CD14-positive monocyte (primary cell): Measurements from ENCODE around the gene PLVAP. TPM values are rescaled to one million over a fixed set of nuclear protein-coding genes. Genes with fewer than 3 reads are reported as not detected.

Source experiments
- DNase-seq, 3 donors: peaks; one replicate each; pipeline ENCODE4 v3.0.0-alpha.2; 2011 to 2022
- H2AFZ ChIP-seq: 2 replicates; pipeline ENCODE4 v1.6.0; 2012; ENCODE audit warnings: mild to moderate bottlenecking, low read depth, low read length, inconsistent platforms; ENCODE audit not compliant: insufficient read depth, poor library complexity, severe bottlenecking
- H3K27ac ChIP-seq, 2 donors: 1 replicate in 1 of 2; 2 replicates in 1 of 2; pipeline ENCODE4 v1.5.1; 2012 to 2013; ENCODE audit warnings: low read length in 2 of 2, control low read depth in 1 of 2, inconsistent platforms in 1 of 2, low read depth in 1 of 2, mild to moderate bottlenecking in 1 of 2
- H3K27me3 ChIP-seq, 2 donors: one replicate each; pipeline versions ENCODE4 v1.6.0 to v1.6.1; 2011 to 2013; ENCODE audit warnings: low read length in 2 of 2; ENCODE audit not compliant: control insufficient read depth in 2 of 2, insufficient read depth in 2 of 2
- H3K36me3 ChIP-seq, 2 donors: replicated peaks in 1 of 2; 1 replicate in 1 of 2; 2 replicates in 1 of 2; pipeline versions ENCODE4 v1.5.1 to v1.6.1; 2012 to 2013; ENCODE audit warnings: low read length in 2 of 2, control low read depth in 1 of 2, inconsistent platforms in 1 of 2, mild to moderate bottlenecking in 1 of 2; ENCODE audit not compliant: insufficient read depth in 2 of 2, control insufficient read depth in 1 of 2
- H3K4me1 ChIP-seq, 2 donors: 1 replicate in 1 of 2; 2 replicates in 1 of 2; pipeline versions ENCODE4 v1.5.1 to v1.6.1; 2012 to 2013; ENCODE audit warnings: low read length in 2 of 2, control low read depth in 1 of 2, inconsistent platforms in 1 of 2, mild to moderate bottlenecking in 1 of 2, moderate library complexity in 1 of 2; ENCODE audit not compliant: insufficient read depth in 2 of 2, control insufficient read depth in 1 of 2
- H3K4me2 ChIP-seq: replicated peaks from 2 replicates; pipeline ENCODE3; 2012; ENCODE audit warnings: low read length, moderate library complexity, mild to moderate bottlenecking; ENCODE audit not compliant: poor library complexity, severe bottlenecking; ENCODE audit errors: extremely low read depth
- H3K4me3 ChIP-seq, 3 experiments: fragments of 200-600 bp in 1 of 3; sonication (generic) in 1 of 3; replicated peaks in 1 of 3; 1 replicate in 2 of 3; 2 replicates in 1 of 3; pipeline ENCODE4 v1.5.1; 2011 to 2013; ENCODE audit warnings: low read length in 3 of 3, mild to moderate bottlenecking in 3 of 3, control low read depth in 2 of 3, low read depth in 2 of 3, inconsistent platforms in 1 of 3, moderate library complexity in 1 of 3
- H3K79me2 ChIP-seq: 2 replicates; pipeline ENCODE4 v1.6.0; 2012; ENCODE audit warnings: mild to moderate bottlenecking, control low read depth, inconsistent platforms, low read length, moderate library complexity; ENCODE audit not compliant: insufficient read depth
- H3K9ac ChIP-seq: 2 replicates; pipeline ENCODE4 v1.6.0; 2017; ENCODE audit warnings: low read length, mild to moderate bottlenecking; ENCODE audit not compliant: insufficient read depth, poor library complexity, severe bottlenecking
- H3K9me3 ChIP-seq, 2 donors: replicated peaks in 1 of 2; 1 replicate in 1 of 2; 2 replicates in 1 of 2; pipeline versions ENCODE4 v1.5.1 to v1.6.1; 2012 to 2013; ENCODE audit warnings: low read length in 2 of 2, control low read depth in 1 of 2; ENCODE audit not compliant: control insufficient read depth in 1 of 2, insufficient read depth in 1 of 2
- H4K20me1 ChIP-seq: 2 replicates; pipeline ENCODE4 v1.6.0; 2012; ENCODE audit warnings: mild to moderate bottlenecking, low read length, control low read depth, moderate library complexity; ENCODE audit not compliant: insufficient read depth
- H3K27ac Mint-ChIP-seq, 7 donors: one replicate each; pipeline ENCODE4 v1.8.0; 2020; ENCODE audit warnings: mild to moderate bottlenecking in 7 of 7, mixed read lengths in 7 of 7, moderate library complexity in 6 of 7, inconsistent platforms in 2 of 7
- H3K27me3 Mint-ChIP-seq, 3 donors: one replicate each; pipeline ENCODE4 v1.8.0; 2021 to 2022; ENCODE audit warnings: low read depth in 3 of 3, mild to moderate bottlenecking in 3 of 3, mixed read lengths in 3 of 3, moderate library complexity in 3 of 3, inconsistent platforms in 1 of 3
- H3K36me3 Mint-ChIP-seq, 2 donors: one replicate each; pipeline ENCODE4 v1.8.0; 2020; ENCODE audit warnings: mixed read lengths in 2 of 2, inconsistent platforms in 1 of 2, mild to moderate bottlenecking in 1 of 2
- H3K4me1 Mint-ChIP-seq: one replicate; pipeline ENCODE4 v1.8.0; 2020; ENCODE audit warnings: mild to moderate bottlenecking, mixed read lengths
- H3K4me3 Mint-ChIP-seq, 2 donors: one replicate each; pipeline ENCODE4 v1.8.0; 2020; ENCODE audit warnings: mild to moderate bottlenecking in 2 of 2, mixed read lengths in 2 of 2, moderate library complexity in 1 of 2
- H3K9me3 Mint-ChIP-seq, 7 donors: one replicate each; pipeline ENCODE4 v1.8.0; 2020 to 2022; ENCODE audit warnings: mixed read lengths in 7 of 7, mild to moderate bottlenecking in 6 of 7, moderate library complexity in 6 of 7, inconsistent platforms in 2 of 7
- WGBS: methylation state at CpG from one replicate; pipeline ENCODE4 v1.1.5; 2013; ENCODE audit warnings: missing lambda C conversion rate; ENCODE audit not compliant: insufficient coverage; 5-methylcytosine and 5-hydroxymethylcytosine counted together
- intact Hi-C, 2 donors: fragments of 100-400 bp; cut with micrococcal nuclease; formaldehyde crosslinking; loops; one replicate each; pipeline versions ENCODE4 v1.15.0 to v1.15.1; 2023
- polyA plus RNA-seq, 3 donors: library from polyadenylated mRNA; depleted of rRNA in 1 of 3; unstranded in 2 of 3; stranded (reverse) in 1 of 3; fragments of 300-500 nt in 2 of 3; fragments of >200 nt in 1 of 3; fragmentation: Illumina TruSeq in 2 of 3; gene quantifications; 1 replicate in 2 of 3; 2 replicates in 1 of 3; pipeline ENCODE4 v1.2.3, GENCODE V29; 2012 to 2021
- TF ChIP-seq, protein P1 (sequence below): fragments of 200-600 bp; IDR thresholded peaks from one replicate; pipeline ENCODE4 v1.8.0; 2022; ENCODE audit warnings: antibody characterized with exemption, mild to moderate bottlenecking

Gene PLVAP
- polyA plus RNA-seq, 3 donors, result 0.08 to 0.81 TPM; not detected in 1

DNA sequence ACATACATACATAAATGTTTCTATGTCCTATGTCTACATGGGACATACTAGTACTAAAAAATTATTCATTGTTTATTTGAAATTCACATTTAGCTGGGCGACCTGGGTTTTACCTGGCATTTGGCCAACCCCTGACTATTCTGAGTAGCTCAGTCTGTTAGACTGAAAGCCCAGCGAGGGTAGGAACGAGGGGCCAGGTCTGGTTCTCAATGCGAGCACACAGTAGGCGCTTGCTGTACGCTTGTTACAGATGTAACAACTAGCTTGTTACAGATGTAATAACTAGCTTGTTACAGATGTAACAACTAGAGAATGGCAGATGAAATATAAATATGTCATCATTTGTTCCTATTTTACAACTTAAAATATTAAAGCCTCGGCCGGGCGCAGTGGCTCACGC lies 41.6 kb downstream of the PLVAP start:
- intact Hi-C loops, result loop anchor here in 1 of 2 donors (5.0 kb wide), 1 partner anchor 33 kb away; the partner anchor contains the start of gene ABHD8
- 94% methylated on average over 2 of the region's 10 CpGs for WGBS
- H2AFZ ChIP-seq, result no peak overlapping the region
- H4K20me1 ChIP-seq, result peaks cover 5% of the 10 kb centered on the region
- Mint-ChIP-seq H3K9me3 (peaks cover 0 to 10% (median 5%) of the 10 kb centered on the region in 7 donors), H3K4me1 (peaks cover 34% of the 10 kb centered on the region), H3K27me3 (peaks cover 3 to 8% (median 4%) of the 10 kb centered on the region in 3 donors), H3K4me3 (peak overlapping the region in 1 of 2 donors; percentile 16), H3K27ac (peak overlapping the region in 1 of 7 donors; percentile 38), H3K36me3 (peaks cover 13 to 24% of the 10 kb centered on the region in 2 donors)
- TF ChIP-seq, protein P1, sequence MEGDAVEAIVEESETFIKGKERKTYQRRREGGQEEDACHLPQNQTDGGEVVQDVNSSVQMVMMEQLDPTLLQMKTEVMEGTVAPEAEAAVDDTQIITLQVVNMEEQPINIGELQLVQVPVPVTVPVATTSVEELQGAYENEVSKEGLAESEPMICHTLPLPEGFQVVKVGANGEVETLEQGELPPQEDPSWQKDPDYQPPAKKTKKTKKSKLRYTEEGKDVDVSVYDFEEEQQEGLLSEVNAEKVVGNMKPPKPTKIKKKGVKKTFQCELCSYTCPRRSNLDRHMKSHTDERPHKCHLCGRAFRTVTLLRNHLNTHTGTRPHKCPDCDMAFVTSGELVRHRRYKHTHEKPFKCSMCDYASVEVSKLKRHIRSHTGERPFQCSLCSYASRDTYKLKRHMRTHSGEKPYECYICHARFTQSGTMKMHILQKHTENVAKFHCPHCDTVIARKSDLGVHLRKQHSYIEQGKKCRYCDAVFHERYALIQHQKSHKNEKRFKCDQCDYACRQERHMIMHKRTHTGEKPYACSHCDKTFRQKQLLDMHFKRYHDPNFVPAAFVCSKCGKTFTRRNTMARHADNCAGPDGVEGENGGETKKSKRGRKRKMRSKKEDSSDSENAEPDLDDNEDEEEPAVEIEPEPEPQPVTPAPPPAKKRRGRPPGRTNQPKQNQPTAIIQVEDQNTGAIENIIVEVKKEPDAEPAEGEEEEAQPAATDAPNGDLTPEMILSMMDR, result no peak
- peaks cover 42 to 59% of the 10 kb centered on the region in 2 donors for H3K4me1 ChIP-seq
- peaks cover 16% of the 10 kb centered on the region for H3K79me2 ChIP-seq
- peak overlapping the region; percentile 98 for H3K4me2 ChIP-seq
- no peak for DNase-seq
- peaks cover 0 to 4% of the 10 kb centered on the region in 2 donors for H3K27me3 ChIP-seq
- H3K9ac ChIP-seq, result no peak overlapping the region
- no peaks in the 10 kb centered on the region for H3K9me3 ChIP-seq
- H3K4me3 ChIP-seq, result peak overlapping the region in 1 of 3 experiments; percentile 93
- H3K36me3 ChIP-seq, result peaks cover 0 to 3% of the 10 kb centered on the region in 2 donors
- H3K27ac ChIP-seq, result no peak overlapping the region

DNA sequence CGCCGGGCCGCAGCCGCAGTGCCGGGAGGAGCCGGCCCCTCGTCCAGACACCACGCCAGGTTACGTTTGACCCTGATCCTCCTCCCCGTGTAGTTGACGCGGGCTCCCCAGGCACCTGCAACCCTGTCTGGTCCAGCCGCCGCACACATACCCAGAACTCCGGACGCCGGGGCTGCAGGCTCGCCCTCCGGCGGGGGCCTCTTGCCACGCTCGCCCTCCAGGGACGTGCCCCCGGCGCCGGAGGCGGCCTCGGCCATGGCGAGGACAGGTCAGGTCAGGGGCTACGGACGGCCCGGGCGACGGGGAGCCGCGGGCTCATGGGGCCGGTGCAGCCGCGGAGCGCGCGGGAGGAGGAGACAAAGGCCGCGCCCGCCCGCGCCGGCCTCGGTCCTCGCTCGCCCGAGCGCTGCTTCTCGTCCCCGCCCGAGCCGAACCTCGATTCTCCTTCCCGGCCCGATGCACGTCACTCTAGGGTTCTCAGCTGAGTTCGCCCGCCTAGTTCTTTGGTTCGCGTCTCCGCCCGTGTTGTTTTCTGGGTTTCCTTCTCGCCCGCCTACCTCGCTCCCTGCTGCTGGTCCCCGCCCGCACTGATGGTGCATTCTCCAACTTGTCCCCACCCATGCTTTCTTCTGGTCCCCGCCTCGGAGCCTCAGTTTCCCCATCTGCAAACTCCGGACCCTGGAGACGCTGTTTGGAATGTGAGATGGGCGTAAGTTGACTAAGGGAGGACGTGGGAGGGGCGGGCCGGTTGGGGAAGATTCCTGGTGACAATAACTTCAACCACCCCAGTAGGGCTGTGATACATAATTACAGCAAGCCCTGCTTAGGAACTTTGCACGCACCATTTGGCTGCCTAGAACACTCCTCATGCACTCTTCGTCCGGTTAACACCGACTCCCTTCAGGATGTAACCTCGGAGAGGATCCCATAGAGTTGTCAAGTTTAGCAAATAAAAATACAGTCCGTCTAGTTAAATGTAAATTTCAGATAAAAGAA lies 42.4 kb downstream of the PLVAP start, which contains the start of gene ANO8:
Gene ANO8 (minus strand): TSS at position 442 of the 996 bp plus-strand sequence. CDS start 185 bp downstream, at position 257.
- peaks cover 22 to 33% of the 10 kb centered on the region in 2 donors for H3K36me3 Mint-ChIP-seq
- Histone ChIP-seq H2AFZ (peak within 1 kb of the TSS; percentile 96), H3K27me3 (peaks cover 3 to 13% of the 10 kb centered on the region in 2 donors), H3K9me3 (peaks cover 0 to 4% of the 10 kb centered on the region in 2 donors), H3K4me1 (peaks cover 42 to 57% of the 10 kb centered on the region in 2 donors), H3K27ac (peak within 1 kb of the TSS in 1 of 2 donors; percentile 65), H3K9ac (peak within 1 kb of the TSS; percentile 72), H3K79me2 (peaks cover 16% of the 10 kb centered on the region), H3K4me3 (peak within 1 kb of the TSS; percentile 49 to 93 (median 69)), H3K4me2 (peak within 1 kb of the TSS; percentile 98), H3K36me3 (peaks cover 0 to 3% of the 10 kb centered on the region in 2 donors), H4K20me1 (peaks cover 14% of the 10 kb centered on the region)
- H3K27ac Mint-ChIP-seq, result peak within 1 kb of the TSS; percentile 45 to 89 (median 82)
- peak; percentile 86 to 96 (median 87) for DNase-seq
- intact Hi-C loops, result loop anchor here in 1 of 2 donors (5.0 kb wide), 1 partner anchor 32 kb away; the partner anchor contains the start of gene ABHD8
- TF ChIP-seq, protein P1, result no peak
- peak within 1 kb of the TSS; percentile 84 to 90 for H3K4me3 Mint-ChIP-seq
- 1% methylated on average over 70 of the region's 86 CpGs for WGBS
- peaks cover 10 to 17% (median 12%) of the 10 kb centered on the region in 3 donors for H3K27me3 Mint-ChIP-seq
- H3K9me3 Mint-ChIP-seq, result peaks cover 0 to 10% (median 6%) of the 10 kb centered on the region in 7 donors
- peaks cover 35% of the 10 kb centered on the region for H3K4me1 Mint-ChIP-seq
